ENCODE data around the gene GPR78.
"Not testable (repeated sequence)": the region's sequence is repeated elsewhere in the genome, so short reads cannot be mapped to it uniquely, and the experiment has no call there.

Gene GPR78

DNA sequence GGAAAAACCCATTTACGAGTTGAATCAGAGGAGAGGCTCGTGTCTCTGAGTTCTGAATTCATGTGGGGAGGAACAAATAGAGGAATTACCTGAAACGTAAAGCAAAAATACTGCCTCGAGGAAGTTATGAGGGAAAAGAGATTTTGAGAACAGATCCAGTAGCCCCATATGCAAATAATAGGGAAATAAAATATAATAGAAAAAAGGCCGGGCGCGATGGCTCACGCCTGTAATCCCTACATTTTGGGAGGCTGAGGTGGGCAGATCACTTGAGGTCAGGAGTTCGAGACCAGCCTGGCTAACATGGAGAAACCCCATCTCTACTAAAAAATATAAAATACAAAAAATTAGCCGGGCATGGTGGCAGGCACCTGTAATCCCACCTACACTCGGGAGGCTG lies 54.6 kb downstream of the GPR78 start:
- DNase-seq (ENCODE audit: low read depth); H3K4me3 ChIP-seq (ENCODE audit: low read depth, low read length): not testable (repeated sequence)

DNA sequence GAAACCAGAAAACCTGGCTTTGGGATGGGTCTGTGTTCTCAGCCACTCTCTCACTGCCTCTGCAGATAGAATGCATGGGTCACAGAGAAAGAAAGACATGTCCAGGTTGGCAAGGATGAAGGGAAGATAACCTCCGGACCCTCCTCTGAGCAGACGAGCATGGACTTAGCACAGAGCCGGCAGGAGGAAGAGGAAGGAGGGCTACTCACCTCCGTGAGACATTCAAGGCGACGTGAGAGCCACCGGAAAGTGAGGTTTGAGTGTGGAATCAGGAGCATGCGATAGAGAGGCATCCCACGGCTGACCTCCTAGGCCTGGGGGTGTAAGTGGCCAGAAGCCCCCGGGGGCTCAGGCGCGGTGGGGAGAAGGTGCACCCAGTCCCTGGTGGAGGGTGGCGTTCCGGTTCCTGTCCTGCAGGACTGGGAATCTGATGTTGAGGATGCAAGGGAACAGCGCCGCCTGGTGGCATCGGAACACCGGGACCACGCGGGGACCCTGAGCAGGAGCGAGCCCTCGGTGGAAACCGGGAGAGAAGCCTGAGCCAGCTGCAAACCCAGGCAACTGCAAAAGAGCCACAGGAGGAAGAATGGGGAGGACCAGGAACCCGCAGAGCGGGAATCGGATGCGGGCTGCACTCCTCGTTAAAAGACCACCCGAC lies 55.8 kb downstream of the GPR78 start:
- H3K4me3 ChIP-seq (ENCODE audit: low read depth, low read length); DNase-seq (ENCODE audit: low read depth): not testable (repeated sequence)

Data from GM12864 (cell line).